ENCODE data around the gene PPM1E.

DNA sequence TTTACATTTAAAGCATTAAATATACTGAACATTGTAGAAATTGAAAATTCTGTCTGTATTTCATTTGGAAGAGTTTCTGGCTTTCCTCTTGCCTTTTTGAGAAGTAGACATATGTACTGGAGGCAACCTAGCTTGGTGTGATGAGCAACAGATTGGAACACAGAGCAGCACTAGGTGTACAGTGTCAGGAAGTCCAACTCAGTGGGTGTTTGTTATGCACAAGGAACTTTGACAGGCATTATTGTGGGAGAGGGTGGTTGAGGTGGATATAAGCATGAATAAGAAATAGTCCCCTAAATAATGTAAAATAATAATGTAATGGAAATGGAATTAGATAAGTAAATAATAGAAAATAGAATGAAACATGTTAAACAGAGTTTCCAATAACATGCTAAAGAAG is 58.1 kb downstream of the PPM1E start:
- TF ChIP-seq POLR2AphosphoS5 (IDR thresholded peaks at IDR 0.05; ENCODE audit: borderline replicate concordance, low read depth, low read length) (no peak), EZH2 (IDR thresholded peaks at IDR 0.05) (no peak), FOXP2 (optimal IDR thresholded peaks at IDR 0.05; ENCODE audit: control extremely low read depth, extremely low read length, insufficient read depth) (no peak)
